Measurements from ENCODE around the gene VDAC2.
A peak's percentile ranks its signal among the peaks of the same experiment; 100 is the strongest.

VDAC2 gene

GRCh38 chr10:75226095-75226494 lies 15.5 kb downstream of the VDAC2 start:
- DNase-seq (ENCODE audit: low spot score), result no peak
- CTCF ChIA-PET, result interaction anchor here (0.6 to 1.2 kb wide), 3 partner anchors 19 to 42 kb away, joined by 3 to 6 read pairs (median 4); no protein-coding TSS in a partner anchor
- H3K27ac ChIP-seq, result peak overlapping the region; percentile 83
- no peak for TF ChIP-seq CTCF (conservative IDR thresholded peaks at IDR 0.05; ENCODE audit: low read depth)
- POLR2A ChIA-PET (ENCODE audit: low non-redundant PET), result interaction anchor here (1.1 kb wide), 1 partner anchor 16 kb away, joined by 3 read pairs; the partner anchor contains the start of gene VDAC2

- DNase-seq (ENCODE audit: low spot score), result no peak
- ChIA-PET CTCF (interaction anchor here (0.6 to 1.2 kb wide), 3 partner anchors 19 to 43 kb away, joined by 3 to 6 read pairs (median 4); no protein-coding TSS in a partner anchor), POLR2A (ENCODE audit: low non-redundant PET) (interaction anchor here (1.1 kb wide), 1 partner anchor 16 kb away, joined by 3 read pairs; the partner anchor contains the start of gene VDAC2)
- peak overlapping the region; percentile 83 for H3K27ac ChIP-seq
- no peak for TF ChIP-seq CTCF (conservative IDR thresholded peaks at IDR 0.05; ENCODE audit: low read depth)
Measured at GRCh38 chr10:75226656-75227055, 16.1 kb downstream of the VDAC2 start.

- no peak for DNase-seq (ENCODE audit: low spot score)
- POLR2A ChIA-PET (ENCODE audit: low non-redundant PET), result no interaction called here
- CTCF ChIA-PET, result interaction anchor here (0.6 to 1.5 kb wide), 3 partner anchors 40 to 44 kb away, joined by 3 to 6 read pairs (median 4); no protein-coding TSS in a partner anchor
- peak overlapping the region; percentile 71 for H3K27ac ChIP-seq
- no peak for TF ChIP-seq CTCF (conservative IDR thresholded peaks at IDR 0.05; ENCODE audit: low read depth)
Measured at GRCh38 chr10:75228278-75228677, 17.7 kb downstream of the VDAC2 start.

GRCh38 chr10:75228834-75229233 lies 18.2 kb downstream of the VDAC2 start:
- ChIA-PET CTCF (interaction anchor here (1.5 to 4.5 kb wide), 2 partner anchors 41 kb away, joined by 6 to 40 read pairs; no protein-coding TSS in a partner anchor), POLR2A (ENCODE audit: low non-redundant PET) (no interaction called here)
- no peak overlapping the region; the same call in 1 of the 2 replicates for H3K27ac ChIP-seq
- no peak for TF ChIP-seq CTCF (conservative IDR thresholded peaks at IDR 0.05; ENCODE audit: low read depth)
- no peak for DNase-seq (ENCODE audit: low spot score)

- ChIA-PET CTCF (interaction anchor here (0.6 to 4.5 kb wide), 13 partner anchors 8 to 86 kb away, joined by 3 to 40 read pairs (median 3); partner anchors contain the start of gene VDAC2), POLR2A (ENCODE audit: low non-redundant PET) (no interaction called here)
- no peak overlapping the region for H3K27ac ChIP-seq
- TF ChIP-seq CTCF (conservative IDR thresholded peaks at IDR 0.05; ENCODE audit: low read depth), result no peak
- no peak for DNase-seq (ENCODE audit: low spot score)
Measured at GRCh38 chr10:75229971-75230370, 19.4 kb downstream of the VDAC2 start.

GRCh38 chr10:75230600-75231038 lies 20.0 kb downstream of the VDAC2 start:
- H3K27ac ChIP-seq, result peak overlapping the region; percentile 35; the same call in 1 of the 2 replicates

More at GRCh38 chr10:75230600-75231038, 20.0 kb downstream of the VDAC2 start:
- peak; percentile 82 for DNase-seq (ENCODE audit: low spot score)
- POLR2A ChIA-PET (ENCODE audit: low non-redundant PET), result interaction anchor here (0.6 kb wide), 1 partner anchor 44 kb away, joined by 4 read pairs; no protein-coding TSS in a partner anchor
- CTCF ChIA-PET, result interaction anchor here (0.6 to 4.5 kb wide), 14 partner anchors 8 to 1463 kb away, joined by 3 to 40 read pairs (median 3); partner anchors contain the start of gene VDAC2
- peak; percentile 92 for TF ChIP-seq CTCF (conservative IDR thresholded peaks at IDR 0.05; ENCODE audit: low read depth)

All from RWPE1 (cell line).